Tibial nerve (tissue), 4 donors: ENCODE data around the gene GPC5. TPM values are rescaled to one million over a fixed set of nuclear protein-coding genes. Genes with fewer than 3 reads are reported as not detected.

Experiments
- DNase-seq, 2 donors: peaks; one replicate each; pipeline ENCODE4 v3.0.0-alpha.2; 2019; ENCODE audit warnings: low spot score in 2 of 2
- H3K27ac ChIP-seq, 4 donors: fragments of 200-600 bp; sonication (generic) in 3 of 4; one replicate each; pipeline ENCODE4 v1.5.1; 2017 to 2019; ENCODE audit warnings: mild to moderate bottlenecking in 1 of 4
- H3K27me3 ChIP-seq, 2 donors: fragments of 200-600 bp; sonication (generic) in 1 of 2; one replicate each; pipeline versions ENCODE4 v1.5.1 to v1.6.0; 2017 to 2019
- H3K36me3 ChIP-seq, 3 donors: fragments of 200-600 bp; sonication (generic); one replicate each; pipeline ENCODE4 v1.5.1; 2018 to 2019
- H3K4me1 ChIP-seq, 4 donors: fragments of 200-600 bp; sonication (generic) in 3 of 4; one replicate each; pipeline ENCODE4 v1.5.1; 2017 to 2019
- H3K4me3 ChIP-seq, 4 donors: fragments of 200-600 bp; sonication (generic) in 3 of 4; one replicate each; pipeline ENCODE4 v1.5.1; 2017 to 2019; ENCODE audit warnings: mild to moderate bottlenecking in 1 of 4, moderate library complexity in 1 of 4
- H3K9me3 ChIP-seq, 4 donors: fragments of 200-600 bp; sonication (generic) in 3 of 4; one replicate each; pipeline ENCODE4 v1.5.1; 2017 to 2019
- EP300 ChIP-seq, 2 donors: sonication (generic); formaldehyde crosslinking; IDR thresholded peaks; one replicate each; pipeline ENCODE4 v1.6.1; 2017; ENCODE audit warnings: antibody characterized with exemption in 2 of 2, mild to moderate bottlenecking in 1 of 2
- POLR2A ChIP-seq, 2 donors: fragments of 450-650 bp; IDR thresholded peaks; one replicate each; pipeline ENCODE4 v1.6.1; 2017; ENCODE audit warnings: antibody characterized with exemption in 2 of 2, mild to moderate bottlenecking in 2 of 2, moderate library complexity in 2 of 2
- WGBS, 2 donors: methylation state at CpG; one replicate each; pipeline ENCODE4 v1.1.5; 2018; 5-methylcytosine and 5-hydroxymethylcytosine counted together
- total RNA-seq, 4 donors: library from RNA; depleted of rRNA; stranded (reverse); fragments of >200 nt; gene quantifications; one replicate each; pipeline ENCODE4 v1.1.0, GENCODE V29; 2016
- TF ChIP-seq, protein P1 (sequence below), 5 experiments: fragments of 200-600 bp in 3 of 5; fragments of 450-650 bp in 2 of 5; sonication (generic) in 3 of 5; IDR thresholded peaks; one replicate each; pipeline ENCODE4 v1.5.1; 2016 to 2019; ENCODE audit warnings: antibody characterized with exemption in 5 of 5, mild to moderate bottlenecking in 3 of 5, moderate library complexity in 2 of 5

The GPC5 gene
- total RNA-seq, 4 donors from 2014 or later = 3.7 to 5.7 (median 4.2) TPM; not detected in 1

DNA sequence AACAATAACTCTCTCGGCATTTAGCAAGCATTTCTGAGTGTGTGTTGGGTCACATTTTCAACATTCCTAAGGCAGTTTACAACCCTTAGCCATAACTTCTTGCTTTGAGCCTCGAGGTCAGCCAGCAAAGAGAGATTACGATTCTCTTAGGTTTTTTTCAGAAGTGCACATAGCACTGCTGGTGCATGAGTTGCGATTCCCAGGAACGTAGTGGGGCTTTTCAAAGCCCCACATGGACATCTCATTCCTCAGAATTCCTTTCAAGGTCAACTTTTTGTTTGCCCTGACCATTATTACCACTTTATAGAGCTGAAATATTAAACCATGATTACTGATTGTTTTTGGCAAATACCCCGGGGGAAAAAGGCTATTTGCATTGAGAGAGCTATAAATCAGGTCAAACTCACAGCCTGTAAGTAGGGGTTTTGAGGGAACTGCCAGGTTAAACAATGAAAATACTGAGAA lies 705.3 kb downstream of the GPC5 start:
- H3K27me3 ChIP-seq = no peaks in the 10 kb centered on the region
- H3K9me3 ChIP-seq = no peaks in the 10 kb centered on the region
- WGBS, 2 donors = 7 to 15% methylated on average over 6 of the region's 6 CpGs
- H3K27ac ChIP-seq = no peak overlapping the region
- DNase-seq = no peak
- H3K36me3 ChIP-seq = no peaks in the 10 kb centered on the region
- no peak overlapping the region for H3K4me3 ChIP-seq
- TF ChIP-seq, protein P1, sequence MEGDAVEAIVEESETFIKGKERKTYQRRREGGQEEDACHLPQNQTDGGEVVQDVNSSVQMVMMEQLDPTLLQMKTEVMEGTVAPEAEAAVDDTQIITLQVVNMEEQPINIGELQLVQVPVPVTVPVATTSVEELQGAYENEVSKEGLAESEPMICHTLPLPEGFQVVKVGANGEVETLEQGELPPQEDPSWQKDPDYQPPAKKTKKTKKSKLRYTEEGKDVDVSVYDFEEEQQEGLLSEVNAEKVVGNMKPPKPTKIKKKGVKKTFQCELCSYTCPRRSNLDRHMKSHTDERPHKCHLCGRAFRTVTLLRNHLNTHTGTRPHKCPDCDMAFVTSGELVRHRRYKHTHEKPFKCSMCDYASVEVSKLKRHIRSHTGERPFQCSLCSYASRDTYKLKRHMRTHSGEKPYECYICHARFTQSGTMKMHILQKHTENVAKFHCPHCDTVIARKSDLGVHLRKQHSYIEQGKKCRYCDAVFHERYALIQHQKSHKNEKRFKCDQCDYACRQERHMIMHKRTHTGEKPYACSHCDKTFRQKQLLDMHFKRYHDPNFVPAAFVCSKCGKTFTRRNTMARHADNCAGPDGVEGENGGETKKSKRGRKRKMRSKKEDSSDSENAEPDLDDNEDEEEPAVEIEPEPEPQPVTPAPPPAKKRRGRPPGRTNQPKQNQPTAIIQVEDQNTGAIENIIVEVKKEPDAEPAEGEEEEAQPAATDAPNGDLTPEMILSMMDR (IDR thresholded peaks at IDR 0.05) = no peak
- TF ChIP-seq POLR2A (IDR thresholded peaks at IDR 0.05) (no peak), EP300 (IDR thresholded peaks at IDR 0.05) (no peak)
- peaks cover 0 to 15% (median 0%) of the 10 kb centered on the region in 4 donors for H3K4me1 ChIP-seq

DNA sequence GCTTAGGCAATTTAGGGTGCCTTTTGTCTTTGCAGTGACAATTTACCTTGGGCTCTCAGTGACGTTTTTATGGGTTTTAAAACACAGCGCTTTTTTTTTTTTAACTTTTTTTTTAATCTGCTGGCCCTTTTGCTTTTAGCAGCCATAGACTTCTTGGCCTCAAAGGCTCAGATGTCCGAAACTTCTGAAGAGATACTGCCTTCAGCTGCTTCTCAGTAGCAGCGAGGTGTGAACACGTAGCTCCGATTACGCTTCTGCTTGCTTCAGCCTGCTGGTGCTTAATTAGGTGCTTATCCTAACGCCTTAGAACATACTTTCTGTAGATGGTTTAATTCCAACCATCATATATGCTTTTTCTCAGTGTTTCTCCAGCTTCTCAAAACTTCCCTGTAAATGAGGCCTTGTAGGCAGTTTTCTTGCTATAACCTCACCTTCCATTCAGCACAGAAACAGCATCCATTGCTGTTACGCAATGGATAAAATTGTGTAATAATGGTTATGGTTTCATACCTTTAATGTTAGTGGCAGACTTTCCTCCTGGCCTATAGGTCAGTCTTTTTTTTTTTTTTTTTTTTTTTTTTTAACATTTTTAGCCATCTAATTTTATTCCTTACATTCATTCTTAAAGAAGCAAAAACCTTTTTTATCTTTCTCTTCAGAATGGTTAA lies 723.9 kb downstream of the GPC5 start:
- 69 to 76% methylated on average over 9 of the region's 9 CpGs for WGBS, 2 donors
- H3K4me3 ChIP-seq = no peak overlapping the region
- H3K9me3 ChIP-seq = no peaks in the 10 kb centered on the region
- TF ChIP-seq EP300 (IDR thresholded peaks at IDR 0.05) (no peak), POLR2A (IDR thresholded peaks at IDR 0.05) (no peak)
- TF ChIP-seq, protein P1 (IDR thresholded peaks at IDR 0.05) = no peak
- no peak overlapping the region for H3K27ac ChIP-seq
- no peaks in the 10 kb centered on the region for H3K36me3 ChIP-seq
- DNase-seq = no peak
- H3K4me1 ChIP-seq = no peaks in the 10 kb centered on the region
- H3K27me3 ChIP-seq = no peaks in the 10 kb centered on the region

DNA sequence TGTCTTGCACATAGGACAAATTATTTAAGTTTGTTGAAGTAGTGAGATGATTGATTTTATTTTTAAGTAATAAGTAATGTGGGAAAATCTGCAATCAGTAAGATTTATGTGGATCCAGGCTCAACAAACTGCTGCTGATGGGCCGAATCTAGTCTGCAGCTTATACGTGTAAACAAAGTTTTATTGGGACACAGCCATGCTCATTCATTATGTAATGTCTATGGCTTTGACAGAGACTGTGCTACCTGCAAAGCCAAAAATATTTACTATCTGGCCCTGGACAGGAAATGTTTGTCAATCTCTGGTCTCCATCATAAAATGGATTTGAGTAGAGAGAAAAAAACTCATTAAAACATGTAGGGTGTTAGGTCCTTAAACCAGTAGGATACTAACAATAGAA lies 728.0 kb downstream of the GPC5 start:
- no peaks in the 10 kb centered on the region for H3K27me3 ChIP-seq
- H3K27ac ChIP-seq = no peak overlapping the region
- no peak for DNase-seq
- H3K9me3 ChIP-seq = no peaks in the 10 kb centered on the region
- 88 to 92% methylated on average over 2 of the region's 2 CpGs for WGBS, 2 donors
- H3K36me3 ChIP-seq = no peaks in the 10 kb centered on the region
- no peak for TF ChIP-seq EP300 (IDR thresholded peaks at IDR 0.05)
- TF ChIP-seq POLR2A (IDR thresholded peaks at IDR 0.05) = no peak
- TF ChIP-seq, protein P1 (IDR thresholded peaks at IDR 0.05) = no peak
- no peaks in the 10 kb centered on the region for H3K4me1 ChIP-seq
- no peak overlapping the region for H3K4me3 ChIP-seq

GRCh38 chr13:92135509-92135908 lies 737.1 kb downstream of the GPC5 start:
- no peaks in the 10 kb centered on the region for H3K36me3 ChIP-seq
- no peaks in the 10 kb centered on the region for H3K9me3 ChIP-seq
- H3K27me3 ChIP-seq = no peaks in the 10 kb centered on the region
- TF ChIP-seq POLR2A (IDR thresholded peaks at IDR 0.05) (no peak), EP300 (IDR thresholded peaks at IDR 0.05) (no peak)
- TF ChIP-seq, protein P1 (IDR thresholded peaks at IDR 0.05) = no peak
- WGBS, 2 donors = 51 to 56% methylated on average over 7 of the region's 7 CpGs
- no peak for DNase-seq
- H3K4me1 ChIP-seq = no peaks in the 10 kb centered on the region
- H3K4me3 ChIP-seq = no peak overlapping the region
- no peak overlapping the region for H3K27ac ChIP-seq

- Histone ChIP-seq H3K4me3 (no peak overlapping the region), H3K27me3 (no peaks in the 10 kb centered on the region), H3K27ac (no peak overlapping the region), H3K4me1 (no peaks in the 10 kb centered on the region), H3K9me3 (no peaks in the 10 kb centered on the region), H3K36me3 (no peaks in the 10 kb centered on the region)
- no peak for DNase-seq
- no peak for TF ChIP-seq EP300 (IDR thresholded peaks at IDR 0.05)
- TF ChIP-seq, protein P1 (IDR thresholded peaks at IDR 0.05) = no peak
- no peak for TF ChIP-seq POLR2A (IDR thresholded peaks at IDR 0.05)
- WGBS, 2 donors = 51 to 58% methylated on average over 6 of the region's 6 CpGs
Measured at GRCh38 chr13:92136449-92137155, 738.2 kb downstream of the GPC5 start.
